Right lobe of liver (tissue), 6 donors: ENCODE results near the gene THYN1. TPM values are rescaled to one million over a fixed set of nuclear protein-coding genes. Genes with fewer than 3 reads are reported as not detected.

ENCODE experiments used
- ATAC-seq, 4 donors: fragments of 200-7000 bp; cut with Tn5 transposase; one replicate each; pipeline ENCODE4 v1.9.1; 2020; ENCODE audit warnings: mild to moderate bottlenecking in 4 of 4, moderate library complexity in 4 of 4
- DNase-seq, 3 donors: peaks; one replicate each; pipeline ENCODE4 v3.0.0-alpha.2; 2020
- H3K27ac ChIP-seq, 3 donors: fragments of 200-600 bp; one replicate each; pipeline ENCODE4 v1.8.0; 2022
- H3K27me3 ChIP-seq, 2 donors: fragments of 200-600 bp; one replicate each; pipeline ENCODE4 v1.8.0; 2022
- H3K36me3 ChIP-seq, 4 donors: fragments of 200-600 bp; sonication (generic) in 1 of 4; one replicate each; pipeline versions ENCODE4 v1.5.1 to v1.8.0; 2017 to 2022; ENCODE audit warnings: control low read depth in 1 of 4
- H3K4me1 ChIP-seq, 4 donors: fragments of 200-600 bp; sonication (generic) in 1 of 4; one replicate each; pipeline versions ENCODE4 v1.5.1 to v1.8.0; 2017 to 2022; ENCODE audit warnings: control low read depth in 1 of 4
- H3K4me3 ChIP-seq, 3 donors: fragments of 200-600 bp; one replicate each; pipeline ENCODE4 v1.8.0; 2022
- H3K9me3 ChIP-seq, 4 donors: fragments of 200-600 bp; sonication (generic) in 1 of 4; one replicate each; pipeline versions ENCODE4 v1.5.1 to v1.8.0; 2017 to 2022; ENCODE audit warnings: control low read depth in 1 of 4
- POLR2A ChIP-seq: fragments of 450-650 bp; IDR thresholded peaks from one replicate; pipeline ENCODE4 v1.6.1; 2017; ENCODE audit warnings: antibody characterized with exemption, mild to moderate bottlenecking
- WGBS: methylation state at CpG from one replicate; pipeline ENCODE4 v1.1.6; 2018; ENCODE audit warnings: low coverage, low lambda C conversion rate; ENCODE audit not compliant: insufficient coverage; ENCODE audit errors: missing lambda C conversion rate; 5-methylcytosine and 5-hydroxymethylcytosine counted together
- intact Hi-C, 2 donors: fragments of 100-400 bp; cut with DNase I; formaldehyde crosslinking; loops; one replicate each; pipeline versions ENCODE4 v1.11.2 to v1.14.1; 2022
- total RNA-seq, 6 experiments: library from RNA; depleted of rRNA in 2 of 6; stranded (reverse); fragments of >200 nt in 2 of 6; fragmentation: NEBNext Ultra II Directional in 3 of 6; extraction: Animal tissue kit (Norgen Biotek cat#: 25700) in 3 of 6; gene quantifications; one replicate each; pipeline versions ENCODE4 v1.1.0 to v1.2.4, GENCODE V29; 2016 to 2023
- TF ChIP-seq, protein P1 (sequence below), 4 donors: fragments of 200-600 bp in 3 of 4; fragments of 450-650 bp in 1 of 4; IDR thresholded peaks; one replicate each; pipeline versions ENCODE4 v1.5.1 to v1.8.0; 2016 to 2022; ENCODE audit warnings: antibody characterized with exemption in 4 of 4, mild to moderate bottlenecking in 2 of 4
- donor health status: DM: no; HTN: yes; CAD: no.
- donor health status: DM: no; HTN: no; CAD: no.
- donor health status: DM: no; HTN: no; CAD: no.
- donor health status: DM: no; HTN: yes; CAD: no.
- donor health status: DM: no; HTN: yes; CAD: no.

Gene THYN1
- total RNA-seq, 6 experiments from 2014 or later = 11.7 to 39.2 (median 20.6) TPM

DNA sequence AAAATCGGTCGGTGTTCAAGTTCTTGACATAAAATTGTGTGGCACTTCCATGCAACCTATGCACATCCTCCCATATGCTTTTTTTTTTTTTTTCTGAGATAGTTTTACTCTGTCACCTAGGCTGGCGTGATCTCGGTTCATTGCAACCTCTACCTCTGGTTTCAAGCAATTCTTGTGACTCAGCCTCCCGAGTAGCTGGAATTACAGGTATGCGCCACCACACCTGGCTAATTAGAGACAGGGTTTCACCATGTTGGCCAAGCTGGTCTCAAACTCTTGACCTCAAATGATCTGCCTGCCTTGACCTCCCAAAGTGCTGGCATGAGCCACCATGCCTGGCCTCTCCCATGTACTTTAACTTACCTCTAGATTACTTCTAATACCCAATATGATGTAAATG, 38.0 kb upstream of the THYN1 start:
- H3K27me3 ChIP-seq = no peaks in the 10 kb centered on the region
- DNase-seq (no peak), ATAC-seq (no peak)
- WGBS = 73% methylated on average over 6 of the region's 6 CpGs
- intact Hi-C loops = no loop called here
- no peaks in the 10 kb centered on the region for H3K4me1 ChIP-seq
- TF ChIP-seq, protein P1, sequence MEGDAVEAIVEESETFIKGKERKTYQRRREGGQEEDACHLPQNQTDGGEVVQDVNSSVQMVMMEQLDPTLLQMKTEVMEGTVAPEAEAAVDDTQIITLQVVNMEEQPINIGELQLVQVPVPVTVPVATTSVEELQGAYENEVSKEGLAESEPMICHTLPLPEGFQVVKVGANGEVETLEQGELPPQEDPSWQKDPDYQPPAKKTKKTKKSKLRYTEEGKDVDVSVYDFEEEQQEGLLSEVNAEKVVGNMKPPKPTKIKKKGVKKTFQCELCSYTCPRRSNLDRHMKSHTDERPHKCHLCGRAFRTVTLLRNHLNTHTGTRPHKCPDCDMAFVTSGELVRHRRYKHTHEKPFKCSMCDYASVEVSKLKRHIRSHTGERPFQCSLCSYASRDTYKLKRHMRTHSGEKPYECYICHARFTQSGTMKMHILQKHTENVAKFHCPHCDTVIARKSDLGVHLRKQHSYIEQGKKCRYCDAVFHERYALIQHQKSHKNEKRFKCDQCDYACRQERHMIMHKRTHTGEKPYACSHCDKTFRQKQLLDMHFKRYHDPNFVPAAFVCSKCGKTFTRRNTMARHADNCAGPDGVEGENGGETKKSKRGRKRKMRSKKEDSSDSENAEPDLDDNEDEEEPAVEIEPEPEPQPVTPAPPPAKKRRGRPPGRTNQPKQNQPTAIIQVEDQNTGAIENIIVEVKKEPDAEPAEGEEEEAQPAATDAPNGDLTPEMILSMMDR (IDR thresholded peaks at IDR 0.05) = no peak
- TF ChIP-seq POLR2A = no peak
- H3K4me3 ChIP-seq = no peak overlapping the region
- no peaks in the 10 kb centered on the region for H3K9me3 ChIP-seq
- no peak overlapping the region for H3K27ac ChIP-seq
- no peaks in the 10 kb centered on the region for H3K36me3 ChIP-seq

DNA sequence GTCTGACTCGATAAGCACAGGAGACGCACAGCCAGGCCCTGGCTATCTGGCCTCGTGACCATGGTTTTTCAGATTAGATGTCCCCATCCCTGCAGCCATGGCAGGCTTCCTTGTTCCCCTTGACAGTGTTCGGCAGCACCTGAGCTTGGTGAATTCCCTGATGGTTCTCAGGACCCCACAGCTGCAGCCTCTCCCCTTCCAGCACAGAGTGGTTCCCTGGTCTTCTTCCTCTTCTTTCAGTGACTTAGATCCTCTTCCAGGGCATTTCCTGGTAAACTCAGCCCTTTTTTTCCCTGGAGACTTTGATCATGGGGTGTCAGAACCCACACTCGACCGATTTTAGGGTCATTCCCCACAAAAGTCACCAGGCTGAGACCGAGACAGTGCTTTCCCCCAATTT, 37.5 kb upstream of the THYN1 start:
- TF ChIP-seq, protein P1 (IDR thresholded peaks at IDR 0.05) = no peak
- no peak for TF ChIP-seq POLR2A
- Histone ChIP-seq H3K27ac (no peak overlapping the region), H3K27me3 (no peaks in the 10 kb centered on the region), H3K36me3 (no peaks in the 10 kb centered on the region), H3K9me3 (no peaks in the 10 kb centered on the region), H3K4me3 (no peak overlapping the region), H3K4me1 (no peaks in the 10 kb centered on the region)
- DNase-seq = no peak
- ATAC-seq = no peak
- intact Hi-C loops = no loop called here
- 55% methylated on average over 3 of the region's 7 CpGs for WGBS

DNA sequence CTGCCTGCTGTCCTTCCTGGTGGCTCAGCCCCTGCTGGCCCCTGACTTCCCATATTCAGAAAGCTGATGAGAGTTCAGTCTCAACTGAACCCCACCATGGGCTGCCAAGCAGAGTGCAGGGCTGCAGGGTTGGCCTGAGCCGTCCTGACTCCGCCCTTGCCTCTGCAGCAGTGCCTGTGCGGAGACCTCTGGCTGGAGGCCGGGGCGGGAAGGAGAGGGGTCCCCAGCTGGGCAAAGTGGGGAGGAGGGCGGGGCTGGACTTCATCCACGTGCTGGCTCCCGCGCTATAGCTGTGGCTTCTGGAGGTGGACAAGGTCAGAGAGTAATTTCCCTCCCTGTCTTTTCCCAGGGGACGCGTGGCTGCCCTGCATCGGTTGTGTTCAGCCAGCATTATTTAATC, 36.6 kb upstream of the THYN1 start:
- DNase-seq (no peak), ATAC-seq (no peak)
- Histone ChIP-seq H3K4me1 (no peaks in the 10 kb centered on the region), H3K36me3 (no peaks in the 10 kb centered on the region), H3K9me3 (no peaks in the 10 kb centered on the region), H3K27ac (no peak overlapping the region), H3K27me3 (no peaks in the 10 kb centered on the region), H3K4me3 (no peak overlapping the region)
- intact Hi-C loops = no loop called here
- WGBS = 33% methylated on average over 1 of the region's 12 CpGs
- TF ChIP-seq, protein P1 (IDR thresholded peaks at IDR 0.05) = no peak

- Histone ChIP-seq H3K27me3 (no peaks in the 10 kb centered on the region), H3K9me3 (no peaks in the 10 kb centered on the region), H3K27ac (no peak overlapping the region), H3K36me3 (no peaks in the 10 kb centered on the region), H3K4me1 (no peaks in the 10 kb centered on the region), H3K4me3 (no peak overlapping the region)
- 35% methylated on average over 4 of the region's 4 CpGs for WGBS
- no peak for ATAC-seq
- no peak for TF ChIP-seq POLR2A
- TF ChIP-seq, protein P1 (IDR thresholded peaks at IDR 0.05) = no peak
- DNase-seq = no peak
- intact Hi-C loops = no loop called here
Observed at GRCh38 chr11:134289167-134289566, 36.0 kb upstream of the THYN1 start.

GRCh38 chr11:134288486-134288885, 35.3 kb upstream of the THYN1 start:
- WGBS = 79% methylated on average over 7 of the region's 13 CpGs
- intact Hi-C loops = no loop called here
- Histone ChIP-seq H3K36me3 (no peaks in the 10 kb centered on the region), H3K4me3 (no peak overlapping the region), H3K4me1 (no peaks in the 10 kb centered on the region), H3K9me3 (no peaks in the 10 kb centered on the region), H3K27ac (no peak overlapping the region), H3K27me3 (no peaks in the 10 kb centered on the region)
- TF ChIP-seq, protein P1 (IDR thresholded peaks at IDR 0.05) = no peak
- TF ChIP-seq POLR2A = no peak
- ATAC-seq = no peak
- DNase-seq = no peak
